IPS-NIHi11 (cell line): ENCODE data around the gene RASAL3.
"Not testable (repeated sequence)": the region's sequence is repeated elsewhere in the genome, so short reads cannot be mapped to it uniquely, and the experiment has no call there.

Experiments
- DNase-seq: peaks from one replicate; pipeline ENCODE4 v3.0.0; 2012; ENCODE audit warnings: mixed read lengths, low spot score

The RASAL3 gene

DNA sequence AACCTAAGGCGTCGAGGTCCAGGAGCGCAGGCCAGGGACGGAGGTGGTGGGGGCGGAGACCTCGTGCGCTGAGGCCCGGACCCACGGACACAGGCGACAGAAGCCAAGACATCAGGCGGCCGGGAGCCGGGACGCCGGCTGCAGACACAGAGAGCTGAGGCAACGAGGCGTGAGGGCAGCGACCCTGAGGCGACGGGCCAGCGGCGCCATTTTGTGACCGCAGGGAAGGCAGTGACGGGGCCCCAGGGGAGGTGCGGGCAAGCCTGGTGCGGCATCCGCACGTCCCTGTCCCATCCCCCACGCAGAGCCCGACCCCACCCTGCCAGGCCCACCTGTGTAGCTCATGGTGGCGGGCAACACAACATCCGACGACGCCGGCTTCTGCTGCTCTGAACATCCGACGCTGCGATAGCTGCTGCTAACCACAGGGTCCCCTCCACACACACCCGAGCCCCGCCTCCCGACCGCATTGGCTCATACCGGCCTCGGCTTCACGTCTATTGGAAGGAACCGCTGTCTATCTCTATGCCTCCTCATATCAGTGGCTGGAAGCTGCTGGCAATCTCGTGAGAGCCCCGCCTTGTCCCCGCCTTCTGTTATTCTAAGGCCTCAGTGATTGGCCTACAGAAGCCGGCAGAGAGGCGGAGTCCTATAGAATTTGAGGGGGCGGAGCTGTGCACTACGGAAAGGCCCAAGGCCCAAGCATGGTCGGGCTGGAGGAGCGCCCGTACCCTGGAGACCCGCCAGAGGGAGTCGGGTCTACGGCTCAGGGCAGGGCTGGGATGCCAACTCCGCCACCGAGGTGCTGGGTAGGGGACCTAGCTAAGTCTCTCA lies 45.5 kb downstream of the RASAL3 start, which contains the start of gene AKAP8L:
Gene AKAP8L, minus strand, starts transcription at position 410 of the 834 bp plus-strand sequence. Its CDS starts 65 bp downstream, at position 345.
- DNase-seq, result peak; percentile 99

DNA sequence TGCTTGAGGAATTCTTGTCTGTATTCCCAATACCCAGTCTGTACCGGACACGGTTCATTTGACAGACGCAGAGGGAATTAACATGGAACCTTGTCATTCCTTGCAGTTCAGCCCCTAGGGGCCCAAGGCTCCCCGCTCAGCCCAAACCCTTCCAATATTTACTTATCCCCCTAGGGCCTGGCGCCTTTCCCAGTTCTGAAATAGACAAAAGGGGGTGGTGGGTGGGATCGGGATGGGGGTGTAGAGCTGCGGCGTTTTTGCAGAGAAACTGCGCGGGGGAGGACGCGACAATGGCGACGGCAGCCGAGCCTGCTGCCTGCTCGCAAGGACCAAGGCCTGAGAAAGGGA lies 46.1 kb downstream of the RASAL3 start:
- DNase-seq, result no peak

DNA sequence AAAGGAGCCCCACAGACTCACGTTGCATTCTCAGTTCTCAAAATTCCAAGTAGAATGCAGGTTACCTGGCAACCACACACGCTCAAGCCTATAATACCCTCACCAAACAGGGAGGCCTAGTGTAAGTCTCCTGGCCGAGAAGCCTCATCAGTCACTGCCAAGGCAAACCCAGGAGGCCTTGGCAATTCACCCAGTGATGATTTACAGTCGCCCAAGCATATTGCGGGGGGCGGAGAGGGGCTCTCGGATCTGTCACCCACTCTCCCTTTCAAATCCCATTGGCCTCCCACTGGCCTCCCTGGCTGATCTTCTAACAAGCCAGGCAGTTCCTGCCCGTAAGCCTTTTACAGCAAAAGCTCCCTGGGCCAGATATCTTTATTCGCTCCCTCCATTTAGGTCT lies 46.6 kb downstream of the RASAL3 start:
- DNase-seq, result no peak

DNA sequence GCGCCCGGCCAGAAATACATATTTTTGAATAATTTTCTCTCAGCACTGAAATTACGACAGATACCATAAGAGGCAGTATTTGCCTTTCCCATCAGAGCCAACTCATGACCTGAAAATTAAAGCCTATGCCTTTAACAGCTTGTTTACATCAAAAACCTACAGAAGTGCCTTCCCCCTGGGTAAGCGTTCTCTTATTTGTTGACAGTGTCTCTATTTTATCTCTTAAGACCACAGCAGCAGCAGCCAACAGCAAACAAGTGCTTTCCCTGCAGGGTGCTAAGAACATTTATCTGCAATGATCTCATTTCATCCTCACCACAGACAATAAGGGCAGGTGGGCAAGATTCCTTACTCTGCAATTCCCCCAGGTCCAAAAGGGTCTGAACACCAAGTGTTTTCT lies 51.5 kb downstream of the RASAL3 start:
- no peak for DNase-seq

DNA sequence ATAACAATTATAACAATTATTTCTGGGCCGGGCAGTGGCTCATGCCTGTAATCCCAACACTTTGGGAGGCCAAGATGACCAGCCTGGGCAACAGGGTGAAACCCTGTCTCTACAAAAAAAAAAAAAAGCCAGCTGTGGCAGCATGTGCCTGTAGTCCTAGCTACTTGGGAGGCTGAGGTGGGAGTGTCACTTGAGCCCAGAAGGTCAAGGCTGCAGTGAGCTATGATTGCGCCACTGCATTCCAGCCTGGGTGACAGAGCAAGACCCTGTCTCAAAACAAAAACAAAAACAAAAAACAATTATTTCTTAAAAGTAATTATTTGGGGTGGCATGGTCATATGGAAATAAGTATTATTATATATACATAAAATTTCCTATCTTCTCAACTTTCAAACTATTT lies 53.0 kb downstream of the RASAL3 start:
- DNase-seq, result not testable (repeated sequence)

DNA sequence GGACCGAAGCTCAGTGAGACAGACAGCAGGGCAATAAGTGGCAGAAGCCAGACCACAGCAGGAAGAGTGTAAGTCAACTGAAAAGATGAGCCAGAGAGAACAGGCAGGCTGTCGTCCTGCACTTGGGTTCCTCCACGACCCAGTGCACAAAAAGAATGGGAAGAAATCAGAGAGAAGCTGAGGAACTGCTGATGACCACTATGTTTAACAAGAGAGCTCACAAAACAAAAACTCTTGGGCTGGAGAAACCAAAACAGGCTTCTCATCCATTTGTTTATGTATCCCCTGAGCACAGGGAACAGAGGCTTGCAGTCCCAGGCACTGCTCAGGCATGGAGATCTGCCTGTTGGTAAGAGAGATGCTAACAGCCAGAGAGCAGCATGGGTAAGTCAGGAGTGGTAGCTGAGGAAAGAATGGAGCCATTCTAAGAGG lies 59.5 kb downstream of the RASAL3 start:
- no peak for DNase-seq

DNA sequence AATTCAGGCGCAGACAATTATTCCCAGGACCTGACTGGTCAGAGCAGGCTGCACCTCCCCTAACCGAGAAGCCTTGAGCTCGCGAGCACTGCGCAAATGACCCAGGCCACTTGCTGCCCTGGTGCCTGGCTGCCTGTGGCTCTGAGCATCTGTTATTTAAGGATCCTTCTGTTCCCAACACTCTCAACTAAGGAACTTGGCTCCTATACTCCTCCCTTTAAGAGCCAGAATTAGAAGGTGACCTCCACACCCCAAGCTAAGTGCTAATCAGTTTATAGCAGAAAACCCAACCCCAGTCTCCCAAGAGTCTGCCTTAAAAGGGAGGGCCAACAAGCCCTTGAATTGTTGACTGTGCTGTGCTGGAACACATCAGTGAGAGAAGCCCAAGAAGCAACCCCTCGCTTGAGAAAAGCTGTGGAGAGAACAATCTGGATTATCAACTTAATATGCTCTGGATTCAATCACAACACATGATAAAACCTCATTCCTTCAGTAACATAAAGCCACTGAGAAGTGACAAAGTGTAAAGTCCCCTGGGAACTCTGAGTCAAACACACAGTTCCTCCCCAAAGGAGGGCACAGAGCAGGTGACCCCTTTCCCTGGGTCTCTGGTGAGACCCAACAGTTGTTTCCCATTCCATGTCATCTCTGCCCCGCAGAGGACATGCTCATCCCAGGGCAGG lies 60.1 kb downstream of the RASAL3 start:
- DNase-seq, result no peak

DNA sequence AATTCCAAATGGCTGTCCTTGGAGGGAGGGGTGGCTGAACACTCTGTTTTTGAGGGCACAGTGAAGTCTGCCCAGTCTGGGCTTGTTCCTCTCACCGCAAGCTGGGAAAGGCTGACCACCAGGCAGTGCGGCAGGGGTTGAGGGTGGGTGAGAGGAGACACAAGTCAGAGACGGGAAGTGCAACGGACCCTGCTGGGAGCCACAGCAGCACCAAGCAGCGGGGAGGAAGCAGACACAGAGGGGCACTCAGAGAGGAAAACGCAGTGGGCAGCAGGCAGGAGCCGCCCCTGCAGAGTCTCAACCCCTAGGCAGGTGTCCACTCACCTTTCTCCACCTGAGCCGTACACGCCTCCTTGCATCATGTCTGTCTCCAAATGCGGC lies 61.2 kb downstream of the RASAL3 start:
- no peak for DNase-seq

DNA sequence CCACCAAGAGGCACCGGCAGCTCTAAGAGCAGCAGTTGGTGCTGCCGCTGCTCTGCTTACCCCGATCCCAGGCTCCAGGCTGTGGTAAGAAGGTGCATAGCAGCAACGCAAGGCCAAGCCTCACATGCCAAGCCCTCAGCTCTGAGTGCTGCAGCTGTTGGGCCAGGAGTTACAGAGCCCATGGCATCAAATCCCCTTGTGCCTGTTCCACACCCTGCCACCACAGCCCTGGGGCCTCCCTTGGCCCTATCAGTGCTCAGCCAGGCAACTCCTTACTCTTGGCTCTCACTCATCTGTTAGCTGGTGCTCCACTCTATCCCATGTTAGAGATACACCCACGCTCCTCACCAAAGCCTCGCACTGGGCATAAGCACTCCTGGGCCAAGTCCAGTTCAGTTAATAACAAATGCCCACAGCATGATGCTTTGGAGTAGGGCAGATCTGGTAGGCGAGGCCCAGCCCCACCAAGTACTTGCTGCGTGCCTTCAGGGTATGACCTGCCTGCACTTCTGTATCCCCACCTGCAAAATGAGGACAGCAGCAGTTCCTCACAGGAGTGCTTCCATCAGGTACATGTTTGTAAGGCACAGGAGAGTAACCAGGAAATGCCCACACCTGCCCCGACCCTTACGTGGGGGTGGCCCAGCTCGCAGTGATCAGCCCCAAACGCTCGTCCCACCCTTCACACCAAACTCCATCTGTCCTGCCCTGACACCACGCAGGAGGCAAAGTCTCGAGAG lies 61.8 kb downstream of the RASAL3 start:
- no peak for DNase-seq
